NCI-H1436 (cell line): Measurements from ENCODE around the gene NDUFA13.
"Not testable (repeated sequence)": the region's sequence is repeated elsewhere in the genome, so short reads cannot be mapped to it uniquely, and the experiment has no call there.

Experiments
- DNase-seq: peaks from one replicate; lab custom pipeline; 2025; lab: John Stamatoyannopoulos, UW

NDUFA13 gene

DNA sequence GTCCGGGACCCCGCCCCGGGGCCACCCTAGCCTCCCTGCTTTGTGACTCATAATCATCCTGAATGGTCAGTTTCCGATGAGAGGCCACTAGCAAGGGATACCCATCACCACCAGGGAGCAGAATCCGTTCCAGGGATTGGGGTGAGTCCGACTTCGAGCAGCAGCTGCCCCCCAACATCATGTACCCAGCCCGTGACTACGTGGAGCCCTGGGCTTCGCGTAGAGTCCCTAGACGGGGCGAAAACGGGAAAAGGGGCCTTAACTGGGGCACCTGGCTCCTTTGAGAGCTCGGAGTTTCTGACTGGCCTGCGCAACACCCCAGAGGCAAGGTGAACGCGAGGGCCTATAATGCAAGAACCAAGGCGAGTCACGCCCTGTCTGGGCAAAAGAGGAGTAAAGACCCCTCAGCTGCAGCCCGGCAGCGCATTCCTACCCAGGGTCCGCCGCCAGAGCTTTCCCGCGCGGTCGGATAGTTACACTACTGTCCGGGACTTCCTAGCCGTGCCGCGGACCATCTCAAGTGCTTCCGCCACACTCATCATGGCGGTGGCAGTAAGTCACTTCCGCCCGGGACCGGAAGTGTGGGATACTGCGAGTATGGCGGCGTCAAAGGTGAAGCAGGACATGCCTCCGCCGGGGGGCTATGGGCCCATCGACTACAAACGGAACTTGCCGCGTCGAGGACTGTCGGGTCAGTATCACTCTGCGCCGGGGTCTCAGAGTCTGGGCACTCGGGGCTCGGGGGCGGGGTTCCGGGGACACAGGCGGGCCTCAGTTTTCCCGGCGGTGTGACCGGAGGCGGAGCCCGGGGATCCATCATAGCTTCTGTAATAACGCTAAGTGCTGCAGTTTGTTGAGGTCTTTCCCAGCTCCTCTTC is at the start of gene NDUFA13:
Gene NDUFA13, plus strand, starts transcription at position 584 of the 878 bp plus-strand sequence. Its CDS starts 14 bp downstream, at position 598.
- DNase-seq: peak; percentile 86

GRCh38 chr19:19468424-19469050 is 47.5 kb upstream of the NDUFA13 start:
- no peak for DNase-seq

GRCh38 chr19:19470579-19470978 is 45.4 kb upstream of the NDUFA13 start:
- DNase-seq: no peak

DNA sequence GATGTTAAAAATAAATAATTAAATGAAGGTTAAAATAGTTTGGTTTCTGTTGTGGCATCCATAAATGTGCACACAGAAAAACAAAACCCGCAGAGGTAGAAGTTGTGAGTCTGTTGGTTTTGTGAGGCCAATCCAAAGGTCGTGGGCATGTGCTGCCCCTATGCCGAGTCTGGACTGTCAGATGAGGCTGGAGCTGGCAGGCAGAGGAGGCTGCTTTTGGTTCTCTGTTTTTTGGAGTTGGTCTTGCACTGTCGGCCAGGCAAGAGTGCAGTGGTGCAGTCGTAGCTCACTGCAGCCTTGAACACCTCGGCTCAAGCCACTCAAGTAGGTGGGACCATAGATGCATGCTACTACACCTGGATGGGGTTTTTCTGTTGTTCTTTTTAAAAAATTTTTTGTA is 44.3 kb upstream of the NDUFA13 start:
- DNase-seq: no peak

DNA sequence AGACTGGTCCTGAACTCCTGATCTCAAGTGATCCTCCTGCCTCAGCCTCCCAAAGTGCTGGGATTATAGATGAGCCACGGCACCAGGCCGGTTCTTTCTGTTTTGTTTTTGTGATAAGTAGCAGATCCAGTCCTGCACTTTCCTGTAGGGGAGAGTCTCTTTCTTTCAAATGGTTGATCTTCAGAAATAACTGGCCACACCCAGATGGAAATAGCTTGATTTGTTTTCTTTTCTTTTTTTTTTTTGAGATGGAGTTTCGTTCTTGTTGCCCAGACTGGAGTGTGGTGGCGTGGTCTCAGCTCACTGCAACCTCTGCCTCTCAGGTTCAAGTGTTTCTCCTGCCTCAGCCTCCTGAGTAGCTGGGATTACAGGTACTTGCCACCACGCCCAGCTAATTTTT is 43.9 kb upstream of the NDUFA13 start:
- not testable (repeated sequence) for DNase-seq

DNA sequence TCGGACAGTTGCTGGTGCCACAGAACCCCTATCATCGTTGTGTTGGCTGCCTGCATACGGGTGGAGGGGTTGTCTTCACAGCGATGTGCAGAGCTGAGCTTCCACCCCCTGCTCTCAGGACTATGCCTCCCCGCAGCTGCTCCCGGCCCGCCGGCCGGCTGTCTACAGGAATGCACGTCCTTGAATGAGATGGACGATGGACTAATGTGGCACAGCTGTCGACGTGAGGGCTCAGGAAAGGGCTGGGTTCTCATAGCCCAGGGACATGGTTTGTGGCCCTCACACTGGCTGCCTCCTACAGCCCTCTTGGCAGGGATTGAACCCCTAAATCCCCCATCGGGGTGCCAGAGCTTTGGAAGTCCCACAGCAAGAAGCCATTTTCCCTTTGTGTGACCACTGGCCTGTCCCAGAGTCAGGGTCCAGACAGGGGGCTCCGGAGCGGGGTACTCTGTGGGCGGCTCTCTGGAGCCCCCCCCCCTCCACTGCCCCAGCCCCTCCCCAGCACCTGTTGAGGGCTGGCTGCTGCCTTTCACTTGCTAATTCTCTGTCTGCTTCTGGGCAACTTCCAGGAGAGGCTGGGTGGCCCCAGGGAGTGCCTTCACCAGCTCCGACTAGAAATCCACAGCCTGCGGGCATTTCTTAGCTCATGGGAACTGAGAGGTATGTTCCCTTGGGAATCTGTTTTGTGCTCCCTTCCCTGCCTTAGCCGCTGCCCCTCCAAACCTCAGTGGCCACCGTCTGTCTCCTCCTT is 40.8 kb upstream of the NDUFA13 start:
- no peak for DNase-seq

- DNase-seq: no peak
These were observed 39.9 kb upstream of the NDUFA13 start for GRCh38 chr19:19475849-19476828.

DNA sequence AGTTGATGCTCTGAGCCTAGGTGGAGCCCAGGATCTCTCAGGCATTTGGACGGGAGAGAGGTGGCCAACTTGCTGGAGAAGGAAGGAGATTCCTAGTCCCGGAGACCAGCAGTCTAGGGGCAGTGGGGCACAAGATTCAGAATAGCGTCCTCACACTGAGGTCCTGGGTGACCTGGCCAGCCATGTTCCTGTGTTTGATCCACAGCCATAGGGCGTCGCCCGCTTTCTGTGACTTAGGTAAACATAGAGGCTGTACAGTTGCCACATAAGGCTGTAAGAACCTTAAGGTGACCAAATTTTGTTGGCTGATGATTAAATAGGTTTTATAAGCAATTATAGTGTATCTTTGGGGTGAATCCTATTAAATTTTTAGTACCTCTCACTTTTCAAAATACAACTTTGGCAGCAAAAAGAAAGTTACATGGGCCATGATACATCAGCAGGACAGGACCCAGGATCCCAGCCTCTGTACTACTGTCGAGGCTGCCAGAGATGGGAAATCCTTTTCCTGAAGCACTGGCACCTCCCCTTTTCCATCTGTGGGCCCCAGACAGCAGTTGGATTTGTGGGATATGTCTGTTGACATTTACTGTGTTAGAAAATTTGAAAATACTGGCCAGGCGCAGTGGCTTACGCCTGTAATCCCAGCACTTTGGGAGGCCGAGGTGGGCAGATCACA is 38.2 kb upstream of the NDUFA13 start:
- no peak for DNase-seq

- DNase-seq: no peak
These were observed 35.3 kb upstream of the NDUFA13 start for GRCh38 chr19:19480688-19481087.

GRCh38 chr19:19482809-19483596 is 33.0 kb upstream of the NDUFA13 start:
- DNase-seq: no peak

DNA sequence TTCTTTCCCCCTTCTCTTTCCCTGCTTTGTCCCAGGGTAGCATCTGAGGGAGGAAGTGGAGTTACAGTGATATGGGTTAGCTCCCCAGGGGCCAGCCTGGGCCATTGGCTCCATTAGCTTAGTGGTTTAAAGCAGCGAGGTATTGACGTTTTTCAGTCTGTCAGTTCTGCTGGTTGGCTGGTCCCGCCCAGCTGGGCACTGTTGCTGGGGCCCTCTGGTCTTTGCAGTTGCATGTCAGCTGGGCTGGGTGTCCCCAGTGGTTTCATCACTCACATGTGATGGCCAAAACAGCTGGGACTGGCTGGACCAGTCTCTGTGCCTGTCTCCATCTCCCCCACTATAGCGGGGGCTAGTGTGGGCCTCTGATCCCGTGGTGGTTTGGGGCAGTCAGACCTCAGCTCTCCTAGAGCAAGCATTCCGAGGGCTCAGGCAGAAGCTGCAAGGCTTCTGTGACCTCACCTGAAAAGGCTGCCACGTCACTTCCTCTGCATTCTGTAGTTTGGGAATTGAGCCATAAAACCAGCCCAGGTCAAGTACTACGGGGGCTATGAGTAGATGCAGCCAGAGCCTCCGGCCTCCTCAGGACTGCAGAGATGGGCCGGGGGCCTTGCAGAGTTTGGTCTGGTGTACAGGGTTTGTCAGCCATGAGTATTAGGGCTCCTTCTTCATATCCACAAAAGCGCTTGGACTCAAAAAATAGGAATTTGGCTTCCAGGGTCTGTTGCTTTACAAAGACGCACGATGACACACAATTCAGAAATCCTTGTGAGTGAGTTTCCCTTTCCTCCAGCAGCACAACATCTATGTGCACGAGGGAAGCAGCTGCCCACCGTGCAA is 30.6 kb upstream of the NDUFA13 start:
- DNase-seq: no peak

- DNase-seq: no peak
These were observed 30.1 kb upstream of the NDUFA13 start for GRCh38 chr19:19485998-19486290.

- no peak for DNase-seq
These were observed 29.5 kb upstream of the NDUFA13 start for GRCh38 chr19:19486343-19487076.

DNA sequence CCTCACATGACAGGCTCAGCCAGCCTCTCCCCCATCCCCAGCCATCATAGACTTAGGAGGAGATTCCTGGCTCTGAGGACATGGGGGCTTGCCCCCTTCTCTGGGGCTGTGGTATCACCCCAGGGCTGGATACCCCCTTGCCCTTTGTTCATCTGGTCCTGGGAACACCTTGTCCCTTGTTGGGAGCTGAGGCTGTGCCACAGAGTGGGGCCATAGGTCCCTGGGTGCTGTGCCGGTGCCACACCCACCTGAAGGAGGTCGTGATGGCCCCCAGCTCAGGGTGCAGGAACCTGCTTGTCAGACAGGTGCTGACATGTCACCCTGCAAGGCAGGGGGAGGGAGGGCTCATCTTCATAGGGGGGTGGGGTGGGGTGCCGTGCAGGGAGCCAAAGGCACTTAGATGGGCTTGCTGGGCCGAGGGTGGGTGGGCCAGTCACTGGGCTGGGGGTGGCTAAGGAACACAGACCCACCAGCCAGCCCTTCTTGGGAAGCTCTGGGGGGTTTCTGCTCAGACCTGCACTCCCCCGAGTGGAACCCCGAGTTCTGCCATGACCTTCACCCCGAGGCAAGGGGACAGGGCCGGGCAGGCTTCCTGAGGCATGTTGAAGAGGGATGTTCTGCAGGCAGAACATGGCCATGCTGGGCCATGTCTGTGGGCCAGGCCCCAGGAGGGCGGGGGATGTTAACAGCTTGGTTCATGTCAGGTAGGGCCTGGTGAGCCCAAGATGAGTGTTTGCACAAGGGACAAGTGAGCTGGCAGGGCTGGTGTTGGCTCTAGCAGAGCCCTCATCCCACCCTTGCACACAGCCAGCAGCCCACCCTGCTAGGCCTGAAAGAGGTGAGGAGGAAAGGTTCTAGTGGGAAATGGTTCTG is 28.7 kb upstream of the NDUFA13 start:
- DNase-seq: no peak

- DNase-seq: no peak
These were observed 27.8 kb upstream of the NDUFA13 start for GRCh38 chr19:19487950-19488874.

DNA sequence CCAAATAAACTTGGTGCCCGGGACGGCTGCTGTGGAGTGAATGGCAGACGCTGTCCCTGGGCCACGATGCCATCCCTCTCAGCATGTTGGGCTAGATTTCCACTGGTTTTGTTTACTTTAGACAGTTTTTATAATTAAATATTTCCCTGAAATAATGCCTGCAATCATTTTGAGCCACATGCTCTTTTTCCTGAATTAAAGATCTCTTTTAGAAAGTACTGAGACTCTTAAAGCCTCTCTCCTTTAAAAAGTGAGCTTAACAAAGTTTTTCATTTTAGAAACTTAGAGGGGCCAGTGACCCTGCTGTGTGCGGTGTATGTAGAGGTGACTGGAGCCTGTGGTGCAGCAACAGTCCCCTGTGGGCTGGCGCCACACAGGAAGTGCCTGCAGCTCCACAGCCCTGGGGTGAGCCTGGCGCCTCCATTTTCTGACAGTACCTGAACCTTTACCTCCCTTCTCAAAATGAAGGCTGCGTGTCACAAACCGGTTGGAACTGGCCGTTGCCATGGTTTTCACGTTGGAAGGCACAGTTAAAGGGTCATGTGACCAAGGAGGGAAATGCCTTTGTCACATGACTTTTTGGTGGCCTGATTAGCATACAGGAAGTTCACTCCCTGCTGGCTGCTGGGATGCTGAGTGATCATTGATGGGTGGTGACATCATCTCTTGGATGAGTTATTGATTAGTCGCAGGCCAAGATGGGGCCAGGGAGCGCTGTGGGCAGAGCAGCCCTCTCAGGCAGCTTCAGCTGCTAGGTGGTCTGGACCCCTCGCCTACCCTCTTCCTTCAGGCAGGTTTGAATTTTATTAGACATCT is 26.9 kb upstream of the NDUFA13 start:
- DNase-seq: peak; percentile 66
